Testis (tissue), 2 donors: ENCODE measurements around the gene UBL4A.

ENCODE experiments used
- POLR2A ChIP-seq: fragments of 450-650 bp; IDR thresholded peaks from one replicate; pipeline ENCODE4 v1.6.1; 2017; ENCODE audit warnings: antibody characterized with exemption, mild to moderate bottlenecking, moderate library complexity
- TF ChIP-seq, protein P1 (sequence below), 3 experiments: fragments of 450-650 bp in 2 of 3; fragments of 200-600 bp in 1 of 3; sonication (generic) in 1 of 3; IDR thresholded peaks; one replicate each; pipeline ENCODE4 v1.5.1; 2016 to 2019; ENCODE audit warnings: antibody characterized with exemption in 3 of 3, mild to moderate bottlenecking in 2 of 3, moderate library complexity in 1 of 3

DNA sequence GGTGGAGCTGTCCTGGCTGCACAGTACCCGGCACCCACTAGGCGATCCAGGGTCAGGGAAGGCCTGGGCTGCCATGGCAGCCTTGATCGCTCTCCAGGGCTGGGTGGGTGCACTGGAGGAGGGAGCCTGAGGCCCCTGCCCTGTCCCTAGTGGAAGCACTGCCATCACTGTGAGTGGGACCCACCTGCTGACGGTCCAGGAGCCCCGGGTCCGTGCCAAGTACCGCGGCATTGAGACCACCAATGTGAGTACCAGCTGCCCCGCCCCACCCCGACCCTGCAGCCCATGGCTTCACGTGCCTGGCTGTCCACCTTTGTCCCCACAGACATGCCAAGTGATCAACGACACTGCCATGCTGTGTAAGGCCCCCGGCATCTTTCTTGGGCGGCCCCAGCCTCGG lies 19.5 kb downstream of the UBL4A start:
- TF ChIP-seq, protein P1, sequence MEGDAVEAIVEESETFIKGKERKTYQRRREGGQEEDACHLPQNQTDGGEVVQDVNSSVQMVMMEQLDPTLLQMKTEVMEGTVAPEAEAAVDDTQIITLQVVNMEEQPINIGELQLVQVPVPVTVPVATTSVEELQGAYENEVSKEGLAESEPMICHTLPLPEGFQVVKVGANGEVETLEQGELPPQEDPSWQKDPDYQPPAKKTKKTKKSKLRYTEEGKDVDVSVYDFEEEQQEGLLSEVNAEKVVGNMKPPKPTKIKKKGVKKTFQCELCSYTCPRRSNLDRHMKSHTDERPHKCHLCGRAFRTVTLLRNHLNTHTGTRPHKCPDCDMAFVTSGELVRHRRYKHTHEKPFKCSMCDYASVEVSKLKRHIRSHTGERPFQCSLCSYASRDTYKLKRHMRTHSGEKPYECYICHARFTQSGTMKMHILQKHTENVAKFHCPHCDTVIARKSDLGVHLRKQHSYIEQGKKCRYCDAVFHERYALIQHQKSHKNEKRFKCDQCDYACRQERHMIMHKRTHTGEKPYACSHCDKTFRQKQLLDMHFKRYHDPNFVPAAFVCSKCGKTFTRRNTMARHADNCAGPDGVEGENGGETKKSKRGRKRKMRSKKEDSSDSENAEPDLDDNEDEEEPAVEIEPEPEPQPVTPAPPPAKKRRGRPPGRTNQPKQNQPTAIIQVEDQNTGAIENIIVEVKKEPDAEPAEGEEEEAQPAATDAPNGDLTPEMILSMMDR (IDR thresholded peaks at IDR 0.05) = no peak
- no peak for TF ChIP-seq POLR2A
